ENCODE results near the gene RBM47. TPM values are rescaled to one million over a fixed set of nuclear protein-coding genes. Genes with fewer than 3 reads are reported as not detected.
"Not testable (repeated sequence)": the region's sequence is repeated elsewhere in the genome, so short reads cannot be mapped to it uniquely, and the experiment has no call there.

Gene RBM47
- total and polyA plus RNA-seq, 2 of the 4 experiments (the other 2 are of a cell fraction), result 0.44 to 1.1 TPM

DNA sequence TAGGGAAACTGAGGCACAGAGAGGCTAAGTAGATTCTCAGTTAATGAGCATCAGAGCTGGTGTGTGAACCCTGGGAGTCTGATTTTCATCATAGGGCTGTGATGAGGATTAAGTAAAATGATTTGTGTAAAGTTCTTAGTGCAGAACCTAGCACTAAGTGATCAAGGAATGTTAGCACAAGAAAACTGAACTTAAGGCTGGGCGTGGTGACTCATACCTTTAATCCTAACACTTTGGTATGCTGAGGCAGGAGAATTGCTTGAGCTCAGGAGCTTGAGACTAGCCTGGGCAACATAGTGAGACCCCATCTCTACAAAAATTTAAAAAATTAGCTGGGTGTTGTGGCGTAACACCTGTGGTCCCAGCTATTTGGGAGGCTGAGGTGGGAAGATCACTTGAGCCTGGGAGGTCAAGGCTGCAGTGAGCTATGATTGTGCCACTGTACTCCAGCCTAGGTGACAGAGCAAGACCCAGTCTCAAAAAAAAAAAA is 183.4 kb downstream of the RBM47 start:
- H3K23ac ChIP-seq (ENCODE audit: low read depth, low read length); H2BK20ac ChIP-seq (ENCODE audit: low read depth, low read length); H2BK120ac ChIP-seq (ENCODE audit: low read depth, low read length); H4K20me1 ChIP-seq (ENCODE audit: insufficient read depth, low read length); H4K91ac ChIP-seq (ENCODE audit: insufficient read depth, low read depth, low read length); H3K56ac ChIP-seq (ENCODE audit: extremely low read depth, insufficient read depth, low read length); H4K8ac ChIP-seq (ENCODE audit: low read depth in 2 of 2, low read length in 2 of 2); H4K5ac ChIP-seq (ENCODE audit: low read depth, low read length); H3K4ac ChIP-seq (ENCODE audit: low read depth, low read length); H3K9ac ChIP-seq (ENCODE audit: low read depth, low read length); H3K4me1 ChIP-seq (ENCODE audit: control insufficient read depth, insufficient read depth, low read length); dilution Hi-C loops (cut with HindIII; ENCODE audit: low sequenced_read_pairs, unreplicated experiment); H2AK9ac ChIP-seq (replicated peaks; ENCODE audit: low read depth, low read length, poor library complexity); H3K79me1 ChIP-seq (ENCODE audit: low read depth in 1 of 2, low read length in 2 of 2); H3K14ac ChIP-seq (replicated peaks; ENCODE audit: low read depth, low read length); H3K27me3 ChIP-seq (ENCODE audit: control insufficient read depth, insufficient read depth, low read length); CTCF ChIA-PET; POLR2A ChIA-PET (ENCODE audit: unreplicated experiment); H3K4me3 ChIP-seq (ENCODE audit: insufficient read depth, low read depth, low read length); H3K18ac ChIP-seq (ENCODE audit: low read depth, low read length); H2AK5ac ChIP-seq (ENCODE audit: low read depth, low read length); H3K27ac ChIP-seq (ENCODE audit: insufficient read depth, low read length); H3K9me3 ChIP-seq (ENCODE audit: control insufficient read depth, insufficient read depth, low read length); H3K9me1 ChIP-seq (ENCODE audit: insufficient read depth, low read length); H2BK15ac ChIP-seq (ENCODE audit: low read depth, low read length); intact Hi-C loops (cut with micrococcal nuclease); H3K36me3 ChIP-seq (ENCODE audit: control insufficient read depth, insufficient read depth, low read length); in situ Hi-C loops (cut with MboI; ENCODE audit: low sequenced_read_pairs); BruUV-seq (replicated peaks); H2BK5ac ChIP-seq (ENCODE audit: low read depth, low read length, poor library complexity, severe bottlenecking); H2AFZ ChIP-seq (replicated peaks; ENCODE audit: low read length, poor library complexity); ATAC-seq (ENCODE audit: low read depth); H3K4me2 ChIP-seq (ENCODE audit: low read depth, low read length): not testable (repeated sequence)
- peak; percentile 19 for DNase-seq
- WGBS, 2 experiments (ENCODE audit: extremely low coverage in 2 of 2, insufficient read length in 1 of 2), result 20% methylated on average over 1 of the region's 2 CpGs; no CpG with 5 or more reads in 1 of the 2 experiments
